HG03439 (cell line): ENCODE data around the gene RABGEF1.
A peak's percentile ranks its signal among the peaks of the same experiment; 100 is the strongest.
"Not testable (repeated sequence)": the region's sequence is repeated elsewhere in the genome, so short reads cannot be mapped to it uniquely, and the experiment has no call there.

ENCODE experiments used
- ATAC-seq: cut with Tn5 transposase; IDR thresholded peaks from one replicate; pipeline ENCODE4 v1.9.1; 2021; ENCODE audit warnings: mild to moderate bottlenecking, moderate library complexity; ENCODE audit not compliant: unreplicated experiment

Gene RABGEF1

GRCh38 chr7:66807736-66808135, 67.2 kb downstream of the RABGEF1 start:
- ATAC-seq, result no peak

DNA sequence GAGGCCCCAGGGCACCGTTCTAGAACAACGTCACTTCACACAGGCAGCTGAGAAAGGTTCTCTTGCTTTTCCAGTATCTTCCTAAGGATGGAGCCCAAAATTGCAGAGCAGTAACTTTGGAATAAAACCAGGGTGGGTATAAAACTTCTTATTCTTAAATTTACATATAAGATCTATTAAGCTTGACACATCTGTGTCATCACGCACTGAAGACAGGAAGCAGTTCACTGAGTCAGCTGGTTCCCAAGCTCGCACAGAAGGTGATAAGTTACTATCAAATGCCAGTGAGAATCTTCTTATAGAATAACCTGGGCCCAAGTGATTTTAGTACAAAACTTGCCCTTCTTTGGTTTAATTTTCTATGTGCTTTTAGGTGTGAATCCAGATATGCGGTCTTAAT, 70.2 kb downstream of the RABGEF1 start:
- no peak for ATAC-seq

DNA sequence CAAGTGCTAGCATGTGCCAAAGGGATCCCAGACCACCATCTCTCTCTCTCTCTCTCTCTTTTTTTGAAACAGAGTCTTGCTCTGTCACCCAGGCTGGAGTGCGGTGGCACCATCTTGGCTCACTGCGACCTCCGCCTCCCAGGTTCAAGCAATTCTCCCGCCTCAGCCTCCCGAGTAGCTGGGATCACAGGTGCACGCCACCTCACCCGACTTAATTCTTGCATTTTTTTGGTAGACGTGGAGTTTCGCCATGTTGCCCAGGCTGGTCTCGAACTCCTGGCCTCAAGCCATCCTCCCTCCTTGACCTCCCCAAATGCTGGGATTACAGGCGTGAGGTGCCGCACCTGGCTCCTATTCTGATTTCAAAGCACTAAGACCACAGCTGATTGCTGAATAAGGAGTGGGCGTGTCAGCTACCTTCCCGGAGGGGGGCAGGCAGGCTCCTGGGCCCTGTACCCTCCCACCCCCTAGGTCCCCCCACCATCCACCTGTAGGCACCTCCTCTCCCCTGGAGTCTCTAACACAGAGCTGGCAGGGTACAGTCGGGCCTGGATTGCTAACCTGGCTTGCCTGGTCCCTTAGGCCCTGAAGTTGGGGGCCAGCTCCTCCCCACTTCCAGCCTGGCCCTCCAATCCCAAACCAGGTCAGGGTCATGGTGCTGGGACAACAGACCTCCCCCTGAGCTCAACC, 74.8 kb downstream of the RABGEF1 start:
- ATAC-seq, result not testable (repeated sequence)

DNA sequence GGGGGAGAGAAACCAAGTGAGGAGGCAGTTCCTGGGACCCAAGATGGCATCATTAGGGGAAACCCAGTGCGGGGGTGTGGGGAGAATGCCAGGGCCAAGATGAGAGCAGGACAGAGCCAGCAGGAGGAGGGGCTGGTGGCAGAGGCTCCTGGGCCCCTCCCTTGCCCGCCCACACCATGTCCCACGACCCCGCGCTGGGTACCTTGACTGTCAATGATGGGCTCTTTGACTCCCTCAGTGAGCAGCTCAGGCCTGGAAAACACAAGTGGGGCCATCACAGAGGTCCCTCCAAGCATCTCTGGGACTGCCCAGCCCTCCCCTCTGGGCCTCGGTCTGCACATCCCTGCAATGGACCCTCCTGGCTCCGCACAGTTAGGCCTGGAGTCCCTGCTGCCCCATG, 75.4 kb downstream of the RABGEF1 start:
- no peak for ATAC-seq

DNA sequence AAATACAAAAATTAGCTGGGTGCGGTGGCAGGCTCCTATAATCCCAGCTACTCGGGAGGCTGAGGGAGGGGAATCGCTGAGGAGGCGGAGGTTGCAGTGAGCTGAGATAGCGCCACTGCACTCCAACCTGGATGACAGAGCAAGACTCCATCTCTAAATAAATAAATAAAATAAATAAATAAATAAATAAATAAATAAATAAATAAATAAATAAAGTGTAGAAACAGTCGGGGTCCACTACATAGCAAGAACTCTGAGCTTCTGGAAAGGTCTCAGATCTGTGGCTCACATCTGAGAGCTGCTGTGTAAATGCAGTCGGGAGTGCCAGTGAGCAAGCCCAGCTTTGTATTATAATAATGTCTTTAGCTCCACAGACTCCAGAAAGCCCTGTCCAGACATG, 76.1 kb downstream of the RABGEF1 start:
- ATAC-seq, result not testable (repeated sequence)

GRCh38 chr7:66817208-66817795, 76.8 kb downstream of the RABGEF1 start:
- not testable (repeated sequence) for ATAC-seq

DNA sequence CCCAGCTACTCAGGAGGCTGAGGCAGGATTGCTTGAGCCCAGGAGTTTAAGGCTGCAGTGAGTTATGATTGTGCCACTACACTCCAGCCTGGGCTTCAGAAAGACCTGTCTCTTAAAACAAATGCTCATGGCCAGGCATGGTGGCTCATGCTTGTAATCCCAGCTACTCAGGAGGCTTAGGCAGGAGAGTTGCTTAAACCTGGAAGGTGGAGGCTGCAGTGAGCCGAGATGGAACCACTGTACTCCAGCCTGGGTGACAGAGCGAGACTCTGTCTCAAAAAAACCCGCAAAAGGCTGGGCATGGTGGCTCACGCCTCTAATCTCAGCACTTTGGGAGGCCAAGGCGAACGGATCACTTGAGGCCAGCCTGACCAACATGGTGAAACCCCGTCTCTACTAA, 77.4 kb downstream of the RABGEF1 start:
- ATAC-seq, result not testable (repeated sequence)

GRCh38 chr7:66824041-66824440, 83.5 kb downstream of the RABGEF1 start:
- no peak for ATAC-seq

GRCh38 chr7:66825538-66825937, 85.0 kb downstream of the RABGEF1 start:
- ATAC-seq, result not testable (repeated sequence)

GRCh38 chr7:66826649-66827048, 86.1 kb downstream of the RABGEF1 start:
- no peak for ATAC-seq

DNA sequence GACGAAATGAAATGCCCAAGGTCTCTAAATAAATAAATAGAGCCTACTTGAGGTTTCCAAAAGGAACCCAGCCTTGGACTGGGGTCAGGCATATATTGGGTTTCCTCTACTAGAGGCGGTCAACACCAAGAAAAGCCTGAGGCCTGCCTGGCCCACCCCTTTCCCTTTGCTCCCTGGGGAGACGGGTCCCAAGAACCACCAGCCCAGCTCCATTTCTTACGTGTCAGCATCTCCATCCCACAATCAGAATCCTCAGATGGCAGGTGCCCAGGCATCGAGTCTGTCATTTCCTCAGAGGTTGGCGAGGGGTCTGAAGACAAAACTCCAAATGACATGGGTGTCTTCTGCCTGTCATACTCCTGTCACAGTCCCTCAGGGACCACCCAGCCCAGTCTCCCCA, 90.4 kb downstream of the RABGEF1 start:
- ATAC-seq, result not testable (repeated sequence)

- no peak for ATAC-seq
Measured at GRCh38 chr7:66832531-66833351, 92.2 kb downstream of the RABGEF1 start.

- no peak for ATAC-seq
Measured at GRCh38 chr7:66837007-66837406, 96.5 kb downstream of the RABGEF1 start.

DNA sequence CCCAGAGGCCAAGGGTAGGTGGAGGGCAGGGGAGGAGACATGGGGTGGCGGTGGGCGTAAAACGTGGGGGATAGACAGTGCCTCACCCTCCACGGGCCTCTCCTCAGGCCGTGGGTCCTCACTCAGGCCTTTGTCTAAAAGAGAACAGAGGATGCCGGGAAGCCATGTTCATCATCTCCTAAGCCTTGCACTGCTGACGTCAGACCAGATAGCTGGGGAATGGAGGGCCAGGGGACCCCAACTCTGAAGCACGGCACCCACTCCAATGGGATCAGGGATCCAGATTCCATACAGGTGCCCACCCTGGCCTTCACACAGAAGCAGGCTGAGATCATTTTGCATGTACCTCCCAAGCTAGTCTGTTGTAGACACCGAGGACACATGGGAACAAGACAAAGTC, 97.1 kb downstream of the RABGEF1 start:
- no peak for ATAC-seq

GRCh38 chr7:66839814-66840213, 99.3 kb downstream of the RABGEF1 start:
- ATAC-seq, result no peak

GRCh38 chr7:66840316-66840715, 99.8 kb downstream of the RABGEF1 start:
- ATAC-seq, result no peak

GRCh38 chr7:66841898-66842297, 101.4 kb downstream of the RABGEF1 start:
- ATAC-seq, result no peak

GRCh38 chr7:66843492-66843891, 103.0 kb downstream of the RABGEF1 start:
- ATAC-seq, result not testable (repeated sequence)

GRCh38 chr7:66844552-66845378, 104.2 kb downstream of the RABGEF1 start:
- ATAC-seq, result peak; percentile 89

DNA sequence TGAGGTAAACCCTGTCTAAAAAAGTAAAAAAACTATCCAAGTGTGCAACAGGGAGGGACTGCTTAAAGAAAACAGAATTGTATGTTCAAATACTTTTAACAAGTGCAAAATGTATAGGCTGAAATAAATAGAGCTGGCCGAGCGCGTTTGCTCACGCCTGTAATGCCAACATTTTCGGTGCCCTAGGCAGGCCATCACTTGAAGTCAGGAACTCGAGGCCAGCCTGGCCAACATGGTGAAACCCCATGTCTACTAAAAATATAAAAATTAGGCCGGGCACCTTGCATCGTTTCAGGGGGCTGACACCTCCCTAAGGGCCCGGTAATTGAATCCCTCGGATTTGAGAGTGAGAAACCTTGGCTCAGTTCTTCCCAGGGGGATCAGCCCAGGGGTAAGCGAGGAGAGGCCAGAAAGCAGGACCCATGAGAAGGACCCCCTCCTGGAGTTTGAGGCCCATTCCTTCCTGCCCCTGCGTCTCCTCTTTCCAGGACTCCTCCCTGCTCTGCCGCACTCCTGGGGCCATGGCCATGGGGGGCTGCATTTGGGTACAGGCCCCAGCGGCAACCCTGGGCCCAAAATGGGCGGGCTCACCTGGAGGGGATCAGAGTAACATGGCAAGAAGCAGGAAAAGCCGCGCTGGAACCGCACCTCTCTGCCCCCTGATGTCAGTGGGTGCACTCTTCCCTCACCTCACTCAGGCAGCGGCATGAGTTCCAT, 105.0 kb downstream of the RABGEF1 start:
- no peak for ATAC-seq
